8988T (cell line): ENCODE measurements around the gene ZC3H10.
"Not testable (repeated sequence)": the region's sequence is repeated elsewhere in the genome, so short reads cannot be mapped to it uniquely, and the experiment has no call there.

Source experiments
- DNase-seq: peaks from one replicate; pipeline ENCODE4 v3.0.0; 2011

The ZC3H10 gene, protein sequence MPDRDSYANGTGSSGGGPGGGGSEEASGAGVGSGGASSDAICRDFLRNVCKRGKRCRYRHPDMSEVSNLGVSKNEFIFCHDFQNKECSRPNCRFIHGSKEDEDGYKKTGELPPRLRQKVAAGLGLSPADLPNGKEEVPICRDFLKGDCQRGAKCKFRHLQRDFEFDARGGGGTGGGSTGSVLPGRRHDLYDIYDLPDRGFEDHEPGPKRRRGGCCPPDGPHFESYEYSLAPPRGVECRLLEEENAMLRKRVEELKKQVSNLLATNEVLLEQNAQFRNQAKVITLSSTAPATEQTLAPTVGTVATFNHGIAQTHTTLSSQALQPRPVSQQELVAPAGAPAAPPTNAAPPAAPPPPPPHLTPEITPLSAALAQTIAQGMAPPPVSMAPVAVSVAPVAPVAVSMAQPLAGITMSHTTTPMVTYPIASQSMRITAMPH

DNA sequence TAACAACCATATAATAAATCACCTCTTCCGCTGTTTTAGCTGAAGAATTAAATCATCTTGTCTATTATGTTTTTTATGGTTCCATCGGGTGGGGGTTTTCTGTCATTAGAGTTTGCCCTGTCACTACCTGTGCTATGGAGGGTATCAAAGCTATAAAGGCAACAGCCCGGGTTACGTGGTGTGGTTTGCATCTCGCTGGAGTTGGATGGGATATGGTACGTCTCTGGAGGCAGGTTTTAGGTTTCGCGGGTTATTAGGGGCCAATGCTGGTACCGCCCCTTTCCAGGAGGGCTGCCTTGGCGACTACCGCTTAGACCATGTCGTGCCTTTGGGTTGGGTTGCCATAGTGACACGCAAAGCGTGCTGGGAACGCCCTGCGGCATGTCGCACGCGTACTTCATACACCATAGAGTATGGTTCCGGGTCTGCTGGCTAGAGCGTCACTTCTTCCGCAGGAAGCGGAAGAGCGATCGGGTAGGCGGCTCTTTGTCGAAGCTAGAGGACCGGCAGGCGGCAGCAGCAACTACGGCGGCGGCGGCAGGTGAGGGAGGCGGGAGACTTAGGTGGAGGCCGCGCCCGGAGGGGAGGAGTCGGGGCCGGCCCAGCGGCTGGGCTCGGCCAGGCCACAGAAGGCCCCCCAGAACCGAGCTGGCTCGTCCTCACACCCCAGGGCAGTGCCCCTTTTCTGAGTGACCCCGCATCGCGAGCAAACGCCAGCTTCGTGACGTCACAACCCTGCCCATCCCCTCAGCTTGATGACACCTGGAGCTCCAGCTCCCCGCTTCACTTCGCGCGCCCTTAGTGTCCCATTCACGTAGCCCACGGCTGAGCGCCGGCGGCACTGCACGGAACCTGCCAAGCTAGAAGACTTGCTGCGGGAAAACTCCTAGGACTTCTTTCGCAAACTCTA lies at the start of gene ZC3H10:
ZC3H10 (plus strand) TSS at position 489 of the 910 bp plus-strand sequence. CDS start 2,297 bp downstream, outside the sequence.
- DNase-seq: peak; percentile 69

DNA sequence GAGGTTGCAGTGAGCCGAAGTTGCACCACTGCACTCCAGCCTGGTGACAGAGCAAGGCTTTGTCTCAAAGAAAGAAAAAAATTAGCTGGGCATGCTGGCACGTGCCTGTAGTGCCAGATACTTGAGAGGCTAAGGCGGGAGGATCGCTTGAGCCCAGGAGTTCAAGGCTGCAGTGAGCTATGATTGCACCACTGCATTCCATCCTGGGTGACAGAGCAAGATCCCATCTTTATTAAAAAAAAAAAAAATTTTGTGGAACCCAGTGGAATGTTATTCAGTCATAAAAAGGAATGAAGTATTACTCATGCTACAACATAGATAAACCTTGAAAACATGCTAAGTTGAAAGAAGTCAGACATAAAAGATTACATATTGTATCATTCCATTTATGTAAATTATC lies 46.4 kb upstream of the ZC3H10 start:
- no peak for DNase-seq

DNA sequence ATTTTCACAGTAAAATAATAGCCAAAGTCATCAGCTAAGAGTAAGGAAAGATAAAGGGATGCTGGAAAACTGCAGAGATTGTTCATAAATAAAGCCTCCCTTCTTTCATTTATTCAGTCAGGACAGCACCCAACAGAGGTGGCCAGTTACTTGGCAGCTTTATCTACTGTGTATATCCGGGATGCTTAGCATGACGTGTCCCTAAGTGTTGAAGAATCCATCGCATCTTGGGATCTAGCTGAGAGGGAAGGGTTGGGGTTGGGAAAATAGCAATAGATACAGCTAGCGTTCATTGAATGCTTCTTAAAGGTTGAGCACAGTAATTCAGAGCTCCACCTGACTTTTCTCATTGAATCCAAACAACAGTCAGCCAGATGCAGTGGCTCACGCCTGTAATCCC lies 43.7 kb upstream of the ZC3H10 start:
- no peak for DNase-seq

DNA sequence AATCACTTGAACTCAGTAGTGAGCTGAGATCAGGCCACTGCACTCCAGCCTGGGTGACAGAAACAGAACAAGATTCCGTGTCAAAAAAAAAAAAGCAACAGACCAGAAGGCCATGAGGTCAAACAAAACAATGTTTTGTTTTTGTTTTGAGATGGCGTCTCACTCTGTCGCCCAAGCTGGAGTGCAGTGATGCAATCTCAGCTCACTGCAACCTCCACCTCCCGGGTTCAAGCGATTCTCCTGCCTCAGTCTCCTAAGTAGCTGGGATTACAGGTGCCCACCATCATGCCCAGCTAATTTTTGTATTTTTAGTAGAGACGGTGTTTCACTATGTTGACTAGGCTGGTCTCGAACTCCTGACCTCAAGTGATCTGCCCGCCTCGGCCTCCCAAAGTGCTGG lies 40.1 kb upstream of the ZC3H10 start:
- DNase-seq: not testable (repeated sequence)

DNA sequence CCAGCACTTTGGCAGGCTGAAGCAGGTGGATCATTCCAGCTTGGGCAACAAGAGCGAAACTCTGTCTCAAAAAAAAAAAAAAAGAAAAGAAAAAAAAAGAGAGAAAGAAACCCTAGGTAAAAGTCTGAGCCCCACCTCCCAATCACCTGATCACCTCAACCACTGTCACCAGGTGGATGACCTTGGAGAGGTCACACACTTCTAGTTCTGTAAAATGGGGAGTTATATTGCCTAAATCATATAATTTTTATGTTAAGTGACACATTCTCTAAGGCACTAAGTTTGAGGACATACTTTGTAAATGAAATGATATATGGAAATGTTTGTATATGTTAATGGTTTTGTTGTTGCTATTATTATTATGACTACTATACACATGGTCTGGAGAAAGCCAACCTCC lies 39.6 kb upstream of the ZC3H10 start:
- no peak for DNase-seq

DNA sequence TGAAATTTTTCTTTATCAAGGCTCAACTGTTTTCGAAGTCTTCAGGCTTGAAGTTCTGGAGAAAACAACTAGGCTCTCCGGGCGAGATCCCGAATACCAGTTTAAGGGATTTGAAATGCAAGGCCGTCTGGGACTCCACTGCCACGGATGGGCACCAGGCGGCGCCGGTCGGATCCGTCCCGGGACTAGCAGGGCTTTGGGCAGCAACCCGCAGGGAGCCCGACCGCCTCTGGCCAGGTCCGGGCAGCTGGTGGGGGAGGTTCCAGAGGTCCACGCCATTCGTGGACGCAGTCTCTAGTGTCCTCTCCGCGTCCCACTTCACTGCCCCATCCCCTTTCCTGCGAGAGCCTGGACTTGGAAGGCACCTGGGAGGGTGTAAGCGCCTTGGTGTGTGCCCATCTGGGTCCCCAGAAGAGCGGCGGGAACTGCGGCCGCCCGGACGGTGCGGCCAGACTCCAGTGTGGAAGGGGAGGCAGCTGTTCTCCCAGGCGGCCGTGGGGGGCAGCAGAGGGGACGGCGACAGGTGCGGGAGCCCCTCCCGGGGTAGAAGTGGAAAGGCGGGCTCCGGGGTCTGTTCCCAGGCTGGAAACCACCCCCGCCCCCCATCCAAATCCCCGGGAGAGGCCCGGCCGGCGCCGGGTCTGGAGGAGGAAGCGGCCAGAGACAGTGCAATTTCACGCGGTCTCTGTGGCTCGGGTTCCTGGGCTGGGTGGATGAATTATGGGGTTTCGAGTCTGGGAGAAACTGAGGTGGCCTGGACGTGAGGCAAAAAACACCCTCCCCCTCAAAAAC lies 38.9 kb upstream of the ZC3H10 start:
- DNase-seq: peak; percentile 92

DNA sequence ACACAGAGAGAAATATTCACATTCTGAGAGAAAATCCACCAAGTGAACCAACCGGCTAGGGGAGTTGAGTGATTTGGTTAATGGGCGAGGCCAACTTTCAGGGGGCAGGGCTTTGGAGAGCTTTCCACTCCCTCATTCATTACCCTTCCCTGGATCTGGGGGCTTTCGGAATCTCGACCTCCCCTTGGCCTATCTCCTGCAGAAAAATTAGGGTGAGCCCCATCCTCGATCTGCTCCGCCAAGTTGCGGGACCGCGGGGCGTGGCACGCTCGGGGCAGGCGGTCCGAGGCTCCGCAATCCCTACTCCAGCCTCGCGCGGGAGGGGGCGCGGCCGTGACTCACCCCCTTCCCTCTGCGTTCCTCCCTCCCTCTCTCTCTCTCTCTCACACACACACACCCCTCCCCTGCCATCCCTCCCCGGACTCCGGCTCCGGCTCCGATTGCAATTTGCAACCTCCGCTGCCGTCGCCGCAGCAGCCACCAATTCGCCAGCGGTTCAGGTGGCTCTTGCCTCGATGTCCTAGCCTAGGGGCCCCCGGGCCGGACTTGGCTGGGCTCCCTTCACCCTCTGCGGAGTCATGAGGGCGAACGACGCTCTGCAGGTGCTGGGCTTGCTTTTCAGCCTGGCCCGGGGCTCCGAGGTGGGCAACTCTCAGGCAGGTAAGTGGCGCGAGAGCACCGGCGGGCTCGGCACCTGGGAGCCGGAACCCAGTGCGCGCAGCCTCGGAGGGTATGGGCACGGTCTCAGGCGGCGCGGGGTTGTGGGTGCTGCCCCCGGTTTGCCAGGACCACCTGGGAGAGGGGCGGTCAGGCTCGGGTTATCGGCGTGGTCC lies 38.1 kb upstream of the ZC3H10 start, which contains the start of gene ERBB3:
ERBB3 (plus strand) TSS at position 443 of the 833 bp plus-strand sequence; CDS start at position 579, 136 bp downstream.
- DNase-seq: peak; percentile 89

DNA sequence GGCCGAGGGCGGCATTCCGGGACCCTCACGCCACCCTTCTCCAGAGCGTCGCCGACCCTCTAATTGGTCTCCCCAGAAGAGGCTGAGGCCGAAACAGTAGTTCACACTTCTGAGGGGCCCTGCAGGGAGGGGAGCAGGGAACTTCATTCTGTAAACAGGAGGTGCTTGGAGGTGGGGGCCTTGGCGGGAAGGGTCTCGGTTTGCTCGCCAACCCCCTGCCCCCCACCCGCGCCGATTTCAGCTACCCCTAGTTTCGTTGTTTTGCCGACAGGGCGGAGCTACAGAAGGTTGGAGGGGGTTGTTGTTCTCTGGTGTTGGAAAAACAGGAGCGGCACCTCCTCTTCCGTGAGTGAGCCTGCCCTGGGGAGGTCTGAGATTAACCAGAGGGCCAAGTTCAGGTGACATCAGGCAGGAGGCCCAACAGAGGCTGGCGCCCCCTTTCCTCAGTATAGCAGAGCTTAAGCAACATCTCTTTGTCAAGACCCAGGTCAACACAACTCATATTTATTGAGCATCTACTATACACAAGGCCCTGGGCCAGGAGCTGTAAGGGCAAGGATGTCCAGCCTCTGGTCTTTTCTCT lies 37.4 kb upstream of the ZC3H10 start:
- DNase-seq: no peak

DNA sequence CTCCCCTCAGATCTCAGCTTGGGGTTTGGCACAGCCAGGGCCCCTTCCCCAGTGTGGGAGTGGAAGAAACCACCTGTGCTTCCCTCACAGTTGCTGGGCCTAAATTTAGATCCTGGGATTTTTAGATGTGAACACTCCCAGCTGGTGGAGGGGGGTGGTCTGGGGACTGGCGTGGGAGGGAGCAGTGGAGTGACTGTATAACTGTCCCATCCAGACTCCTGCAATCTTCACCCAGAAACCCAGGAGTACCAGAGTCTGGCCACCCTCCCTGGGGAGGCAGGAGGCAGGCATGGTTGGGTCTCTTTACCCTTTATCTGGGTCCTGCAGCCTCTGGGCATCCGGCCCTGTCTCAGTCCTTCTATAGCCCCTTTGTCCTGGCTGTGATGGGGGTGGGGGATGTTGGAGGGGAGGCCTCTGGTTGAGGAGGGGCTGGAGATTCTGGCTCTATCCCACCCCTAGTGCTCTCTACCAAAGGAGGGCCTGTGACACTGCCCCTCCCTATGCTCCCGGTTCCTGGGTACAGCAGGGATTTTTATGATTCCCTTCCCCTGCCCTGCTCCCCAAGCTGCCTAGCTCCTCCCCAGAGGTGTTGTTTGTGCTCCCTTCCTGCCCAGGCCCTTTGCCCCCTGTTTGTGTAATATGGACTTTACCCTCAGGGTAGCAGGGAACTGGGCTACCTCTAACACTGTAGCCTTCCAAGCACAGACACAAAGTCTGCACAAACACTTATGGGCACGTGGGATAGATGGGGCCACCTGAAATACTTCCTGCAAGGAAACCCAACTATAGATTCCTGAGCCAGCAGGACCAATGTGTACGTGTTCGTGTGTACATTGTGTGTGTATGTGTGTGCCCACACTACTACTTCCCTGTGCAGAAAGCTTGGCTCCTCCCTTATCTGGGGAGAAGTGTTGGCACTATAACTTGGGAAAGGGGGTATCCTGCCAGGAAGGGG lies 36.4 kb upstream of the ZC3H10 start:
- no peak for DNase-seq

DNA sequence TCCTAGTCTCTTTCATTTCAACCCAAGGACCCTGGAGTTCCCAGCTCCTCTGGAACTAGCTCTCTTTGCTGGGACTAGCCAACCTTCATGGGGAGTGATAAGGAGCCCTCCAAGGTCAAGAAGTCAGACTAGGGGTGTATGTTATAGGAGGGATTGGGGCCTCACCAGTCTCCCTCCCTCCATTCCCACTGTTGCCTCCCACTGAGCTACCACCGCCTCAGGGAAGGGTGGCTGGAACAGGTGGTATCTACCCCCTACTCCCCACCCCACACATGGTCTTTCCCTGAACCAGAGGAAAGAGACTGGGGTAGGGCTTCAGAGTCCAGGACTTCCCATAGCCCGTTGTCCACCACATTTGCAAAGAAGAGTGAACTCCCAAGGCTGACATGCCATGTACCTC lies 35.7 kb upstream of the ZC3H10 start:
- no peak for DNase-seq

DNA sequence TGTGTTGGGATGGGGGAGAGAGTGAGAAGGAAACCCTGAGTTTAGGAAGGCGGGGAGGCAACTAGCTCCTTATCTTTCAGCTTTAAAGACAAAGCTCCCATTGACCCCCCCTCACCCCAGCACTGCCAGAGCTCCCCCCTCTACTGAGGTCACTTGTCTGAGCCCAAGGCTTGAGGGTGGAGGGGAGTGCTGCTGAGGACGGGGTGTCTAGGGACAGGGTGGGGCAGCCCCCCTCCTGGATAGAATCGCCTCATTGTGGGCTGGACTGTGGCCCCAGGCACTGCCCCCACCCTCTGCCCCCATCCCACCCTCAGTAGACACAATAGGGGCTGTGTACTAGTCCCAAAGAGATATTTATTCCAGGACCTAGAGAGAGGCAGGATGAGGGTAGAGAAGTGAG lies 35.1 kb upstream of the ZC3H10 start:
- no peak for DNase-seq

DNA sequence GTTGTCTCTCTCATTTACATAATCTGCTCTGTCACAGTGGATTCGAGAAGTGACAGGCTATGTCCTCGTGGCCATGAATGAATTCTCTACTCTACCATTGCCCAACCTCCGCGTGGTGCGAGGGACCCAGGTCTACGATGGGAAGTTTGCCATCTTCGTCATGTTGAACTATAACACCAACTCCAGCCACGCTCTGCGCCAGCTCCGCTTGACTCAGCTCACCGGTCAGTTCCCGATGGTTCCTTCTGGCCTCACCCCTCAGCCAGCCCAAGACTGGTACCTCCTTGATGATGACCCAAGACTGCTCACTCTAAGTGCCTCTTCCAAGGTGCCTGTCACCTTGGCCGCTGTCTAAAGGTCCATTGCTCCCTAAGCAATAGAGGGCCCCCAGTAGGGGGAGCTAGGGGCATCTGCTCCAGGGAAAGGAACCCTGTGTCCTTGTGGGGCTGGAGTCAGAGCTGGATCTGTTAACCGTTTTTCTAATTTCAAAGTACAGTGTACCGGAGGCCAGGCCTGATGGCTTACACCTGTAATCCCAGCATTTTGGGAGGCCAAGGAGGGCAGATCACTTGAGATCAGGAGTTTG lies 33.0 kb upstream of the ZC3H10 start:
- DNase-seq: peak; percentile 70

DNA sequence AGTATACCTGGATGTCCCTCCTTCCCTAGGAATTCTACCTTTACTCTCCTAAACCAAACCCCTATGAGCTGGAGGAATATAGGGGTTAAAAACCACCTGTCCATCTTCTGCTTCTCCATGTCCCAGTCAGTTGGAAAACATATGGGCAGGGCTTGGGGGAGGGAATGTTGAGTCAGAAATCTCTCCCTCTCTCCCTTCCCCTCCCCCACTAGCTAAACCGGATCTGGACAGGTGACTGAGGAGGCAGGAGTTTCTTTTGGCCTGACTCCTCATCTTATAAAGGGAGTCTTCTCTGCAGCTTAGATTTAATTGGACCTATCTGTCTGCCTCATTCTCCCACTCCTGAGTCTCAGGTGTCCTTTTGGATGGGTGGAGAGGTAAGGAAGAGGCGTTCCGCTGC lies 32.0 kb upstream of the ZC3H10 start:
- no peak for DNase-seq

DNA sequence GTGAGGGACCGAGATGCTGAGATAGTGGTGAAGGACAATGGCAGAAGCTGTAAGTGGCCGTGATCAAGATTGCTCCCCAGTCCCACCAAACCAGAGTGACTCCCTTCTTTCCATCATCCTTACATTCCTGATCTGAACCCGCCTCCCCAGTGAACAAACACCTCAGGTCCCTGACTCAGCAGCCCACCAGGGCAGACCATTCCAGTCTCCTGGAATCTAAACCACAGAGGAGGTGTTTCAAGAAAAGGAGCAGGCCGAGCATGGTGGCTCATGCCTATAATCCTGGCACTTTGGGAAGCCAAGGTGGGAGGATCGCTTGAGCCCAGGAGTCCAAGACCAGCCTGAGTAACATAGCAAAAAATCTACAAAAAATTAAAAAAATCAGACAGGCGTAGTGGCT lies 31.5 kb upstream of the ZC3H10 start:
- DNase-seq: no peak

DNA sequence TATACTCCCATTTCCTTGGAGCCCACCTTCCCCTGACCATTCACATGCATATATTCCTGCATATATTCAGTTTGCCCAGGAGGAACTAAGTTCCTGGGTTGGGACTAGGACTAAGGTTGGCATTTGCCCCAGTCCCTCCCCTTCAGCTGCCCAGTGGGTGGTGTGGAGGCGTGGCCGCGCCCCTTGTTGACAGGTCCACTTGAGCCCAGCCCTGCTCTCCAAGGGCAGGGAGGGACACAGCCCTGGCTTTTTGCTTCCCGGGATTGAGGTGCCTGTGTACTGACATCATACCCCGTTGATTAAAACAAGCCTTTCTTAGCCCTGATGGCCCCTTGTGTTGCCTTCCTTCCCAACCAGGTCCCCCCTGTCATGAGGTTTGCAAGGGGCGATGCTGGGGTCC lies 30.8 kb upstream of the ZC3H10 start:
- DNase-seq: no peak

DNA sequence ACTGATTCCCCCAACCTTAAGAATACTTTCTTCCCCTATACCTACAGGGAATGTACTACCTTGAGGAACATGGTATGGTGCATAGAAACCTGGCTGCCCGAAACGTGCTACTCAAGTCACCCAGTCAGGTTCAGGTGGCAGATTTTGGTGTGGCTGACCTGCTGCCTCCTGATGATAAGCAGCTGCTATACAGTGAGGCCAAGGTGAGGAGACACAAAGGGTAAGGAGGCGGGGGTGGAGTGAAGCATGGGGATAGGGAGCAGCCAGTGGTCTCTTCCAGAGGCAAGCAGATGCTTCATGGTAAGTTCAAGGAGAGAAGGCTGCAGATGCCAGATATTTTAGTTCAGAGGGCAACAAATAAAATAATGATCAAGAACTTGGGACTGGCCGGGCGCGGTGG lies 20.3 kb upstream of the ZC3H10 start:
- no peak for DNase-seq

DNA sequence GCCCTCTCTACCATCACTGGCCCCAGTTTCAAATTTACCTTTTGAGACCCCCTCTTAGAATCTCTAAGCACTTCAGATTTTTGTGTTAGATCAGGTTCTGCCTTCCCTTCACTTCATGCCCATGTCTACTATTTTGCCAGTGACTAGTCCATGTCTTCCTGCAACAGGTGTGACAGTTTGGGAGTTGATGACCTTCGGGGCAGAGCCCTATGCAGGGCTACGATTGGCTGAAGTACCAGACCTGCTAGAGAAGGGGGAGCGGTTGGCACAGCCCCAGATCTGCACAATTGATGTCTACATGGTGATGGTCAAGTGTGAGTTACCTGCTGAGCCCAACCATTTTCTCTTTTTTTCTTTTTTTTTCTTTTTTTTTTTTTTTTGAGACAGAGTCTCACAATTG lies 19.5 kb upstream of the ZC3H10 start:
- DNase-seq: no peak

DNA sequence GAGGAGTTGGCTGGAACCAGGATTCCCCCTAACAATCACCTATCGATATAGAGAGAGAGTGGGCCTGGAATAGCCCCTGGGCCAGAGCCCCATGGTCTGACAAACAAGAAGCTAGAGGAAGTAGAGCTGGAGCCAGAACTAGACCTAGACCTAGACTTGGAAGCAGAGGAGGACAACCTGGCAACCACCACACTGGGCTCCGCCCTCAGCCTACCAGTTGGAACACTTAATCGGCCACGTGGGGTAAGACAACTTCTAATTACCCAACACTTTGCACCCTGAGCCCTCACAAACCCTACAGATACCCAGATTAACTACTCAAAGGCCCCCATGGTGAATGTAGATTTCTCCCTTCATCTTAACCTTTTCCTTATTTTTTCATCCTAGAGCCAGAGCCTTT lies 18.3 kb upstream of the ZC3H10 start:
- DNase-seq: no peak

DNA sequence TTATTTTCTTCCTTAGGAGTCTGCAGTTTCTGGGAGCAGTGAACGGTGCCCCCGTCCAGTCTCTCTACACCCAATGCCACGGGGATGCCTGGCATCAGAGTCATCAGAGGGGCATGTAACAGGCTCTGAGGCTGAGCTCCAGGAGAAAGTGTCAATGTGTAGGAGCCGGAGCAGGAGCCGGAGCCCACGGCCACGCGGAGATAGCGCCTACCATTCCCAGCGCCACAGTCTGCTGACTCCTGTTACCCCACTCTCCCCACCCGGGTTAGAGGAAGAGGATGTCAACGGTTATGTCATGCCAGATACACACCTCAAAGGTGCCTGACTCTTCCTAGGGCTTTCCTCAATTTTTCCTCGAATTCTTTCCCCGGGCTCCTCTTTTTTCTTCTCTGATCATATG lies 17.0 kb upstream of the ZC3H10 start:
- no peak for DNase-seq

DNA sequence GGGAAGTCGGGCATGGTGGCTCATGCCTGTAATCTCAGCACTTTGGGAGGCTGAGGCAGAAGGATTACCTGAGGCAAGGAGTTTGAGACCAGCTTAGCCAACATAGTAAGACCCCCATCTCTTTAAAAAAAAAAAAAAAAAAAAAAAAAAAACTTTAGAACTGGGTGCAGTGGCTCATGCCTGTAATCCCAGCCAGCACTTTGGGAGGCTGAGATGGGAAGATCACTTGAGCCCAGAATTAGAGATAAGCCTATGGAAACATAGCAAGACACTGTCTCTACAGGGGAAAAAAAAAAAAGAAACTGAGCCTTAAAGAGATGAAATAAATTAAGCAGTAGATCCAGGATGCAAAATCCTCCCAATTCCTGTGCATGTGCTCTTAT lies 15.4 kb upstream of the ZC3H10 start:
- no peak for DNase-seq
